PC-9 (cell line): ENCODE data around the gene KIF18A.

Source experiments
- EZH2 ChIP-seq: fragments of 200-600 bp; sonication (generic); IDR thresholded peaks from 2 replicates; pipeline ENCODE4 v1.8.0; 2017; ENCODE audit warnings: antibody characterized with exemption, low read depth
- TF ChIP-seq, protein P1 (sequence below): fragments of 200-600 bp; sonication (generic); conservative IDR thresholded peaks from 2 replicates; pipeline ENCODE4 v1.6.1; 2017; ENCODE audit warnings: mixed run types, antibody characterized with exemption, mild to moderate bottlenecking, moderate library complexity

DNA sequence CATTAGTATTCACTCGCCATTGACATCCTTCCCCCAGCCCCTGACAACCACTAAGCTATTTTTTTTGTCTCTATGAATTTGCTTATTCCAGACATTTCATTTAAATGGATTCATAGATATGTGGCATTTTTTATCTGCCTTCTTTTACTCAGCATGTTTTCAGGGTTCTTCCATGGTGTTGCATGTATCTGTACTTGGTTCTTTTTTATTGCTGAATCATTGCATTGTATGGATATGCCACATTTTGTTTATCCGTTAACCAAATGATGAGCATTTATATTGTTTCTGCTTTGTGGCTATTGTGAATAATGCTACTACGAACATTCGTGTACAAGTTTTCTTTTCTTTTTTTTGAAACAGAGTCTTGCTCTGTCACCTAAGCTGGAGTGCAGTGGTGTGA is 6.2 kb upstream of the KIF18A start:
- TF ChIP-seq, protein P1, sequence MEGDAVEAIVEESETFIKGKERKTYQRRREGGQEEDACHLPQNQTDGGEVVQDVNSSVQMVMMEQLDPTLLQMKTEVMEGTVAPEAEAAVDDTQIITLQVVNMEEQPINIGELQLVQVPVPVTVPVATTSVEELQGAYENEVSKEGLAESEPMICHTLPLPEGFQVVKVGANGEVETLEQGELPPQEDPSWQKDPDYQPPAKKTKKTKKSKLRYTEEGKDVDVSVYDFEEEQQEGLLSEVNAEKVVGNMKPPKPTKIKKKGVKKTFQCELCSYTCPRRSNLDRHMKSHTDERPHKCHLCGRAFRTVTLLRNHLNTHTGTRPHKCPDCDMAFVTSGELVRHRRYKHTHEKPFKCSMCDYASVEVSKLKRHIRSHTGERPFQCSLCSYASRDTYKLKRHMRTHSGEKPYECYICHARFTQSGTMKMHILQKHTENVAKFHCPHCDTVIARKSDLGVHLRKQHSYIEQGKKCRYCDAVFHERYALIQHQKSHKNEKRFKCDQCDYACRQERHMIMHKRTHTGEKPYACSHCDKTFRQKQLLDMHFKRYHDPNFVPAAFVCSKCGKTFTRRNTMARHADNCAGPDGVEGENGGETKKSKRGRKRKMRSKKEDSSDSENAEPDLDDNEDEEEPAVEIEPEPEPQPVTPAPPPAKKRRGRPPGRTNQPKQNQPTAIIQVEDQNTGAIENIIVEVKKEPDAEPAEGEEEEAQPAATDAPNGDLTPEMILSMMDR, result no peak
- no peak for TF ChIP-seq EZH2
